ENCODE measurements around the gene MS4A3.

The MS4A3 gene

DNA sequence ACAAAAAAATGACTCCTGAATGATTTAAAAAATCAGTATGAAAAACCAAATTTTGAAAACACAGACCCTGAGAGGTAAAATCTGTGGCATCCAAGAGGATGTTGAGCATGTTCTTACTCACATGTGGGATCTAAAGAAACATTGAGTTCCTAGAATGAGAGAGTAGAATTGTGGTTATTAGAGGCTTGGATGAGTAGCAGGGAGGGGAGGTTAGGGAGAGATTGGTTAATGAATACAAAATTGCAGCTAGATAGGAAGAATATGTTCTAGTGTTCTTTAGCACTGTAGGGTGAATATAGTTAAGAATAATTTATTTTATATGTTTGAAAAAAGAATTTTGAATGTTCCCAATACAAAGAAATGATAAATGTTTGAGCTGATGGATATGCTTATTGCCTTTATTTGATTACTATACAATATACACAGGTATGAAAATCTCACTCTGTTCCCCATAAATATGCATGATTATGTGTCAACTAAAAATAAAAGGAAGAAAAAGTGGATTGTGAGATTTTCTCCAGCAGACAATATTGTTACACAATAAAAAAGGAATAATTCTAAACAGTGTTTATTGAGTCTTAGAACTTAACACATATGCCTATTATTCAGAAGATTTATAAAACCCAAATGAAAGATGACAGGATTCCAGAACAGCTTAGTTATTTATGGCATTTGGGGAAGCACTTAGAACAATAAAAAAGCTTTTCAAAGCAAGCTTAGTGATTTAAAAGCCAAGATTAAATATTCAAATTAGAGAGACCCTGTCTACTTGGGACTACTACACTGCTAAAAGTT is 60.7 kb downstream of the MS4A3 start:
- Mint-ChIP-seq H3K27me3 (peaks cover 3% of the 10 kb centered on the region), H3K4me3 (no peak overlapping the region), H3K27ac (no peak overlapping the region), H3K4me1 (no peaks in the 10 kb centered on the region), H3K36me3 (no peaks in the 10 kb centered on the region), H3K9me3 (no peaks in the 10 kb centered on the region)
- no peak for DNase-seq
- CTCF ChIA-PET, result no interaction called here

DNA sequence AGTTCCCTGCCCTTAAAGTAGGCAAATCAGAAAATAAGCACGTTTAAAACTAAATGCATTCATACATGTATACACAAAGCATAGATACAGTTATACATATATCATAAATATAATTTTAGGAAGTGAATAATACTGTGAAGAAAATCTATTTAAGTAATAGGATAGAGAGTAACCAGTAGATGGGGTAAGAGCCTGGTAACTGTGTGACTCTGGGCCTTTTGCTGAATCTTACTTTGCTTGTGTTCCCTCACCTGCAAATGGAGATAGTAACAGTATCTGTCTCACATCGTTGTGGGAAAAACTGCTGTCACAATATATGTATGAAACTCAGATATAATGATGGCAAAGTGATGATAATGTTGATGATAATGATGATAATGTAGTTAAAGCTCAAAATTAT is 61.9 kb downstream of the MS4A3 start:
- CTCF ChIA-PET, result no interaction called here

DNA sequence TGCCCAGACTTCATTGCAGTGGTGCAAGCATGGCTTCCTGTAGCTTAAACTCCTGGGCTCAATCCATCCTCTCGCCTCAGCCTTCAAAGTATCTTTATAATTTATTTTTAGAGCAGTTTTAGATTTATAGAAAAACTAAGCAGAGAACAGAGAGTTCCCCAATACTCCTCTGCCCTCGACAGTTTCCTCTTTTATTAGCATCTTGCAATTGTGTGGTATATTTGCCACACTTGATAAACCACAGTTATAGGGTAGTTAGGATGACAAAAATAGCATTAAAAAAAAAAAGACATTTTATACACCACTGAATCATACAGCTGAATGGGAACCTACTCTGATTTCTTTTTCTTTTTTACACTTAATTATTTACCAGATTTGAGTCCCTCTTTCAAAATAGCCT is 63.2 kb downstream of the MS4A3 start:
- Mint-ChIP-seq H3K27me3 (no peaks in the 10 kb centered on the region), H3K27ac (no peak overlapping the region), H3K36me3 (no peaks in the 10 kb centered on the region), H3K4me3 (no peak overlapping the region), H3K4me1 (no peaks in the 10 kb centered on the region), H3K9me3 (no peaks in the 10 kb centered on the region)
- CTCF ChIA-PET, result no interaction called here
- no peak for DNase-seq

More for the DNA sequence above, 61.9 kb downstream of the MS4A3 start:
- H3K27ac Mint-ChIP-seq, result no peak overlapping the region
- H3K36me3 Mint-ChIP-seq, result no peaks in the 10 kb centered on the region
- DNase-seq, result no peak
- no peaks in the 10 kb centered on the region for H3K4me1 Mint-ChIP-seq
- no peak overlapping the region for H3K4me3 Mint-ChIP-seq
- no peaks in the 10 kb centered on the region for H3K9me3 Mint-ChIP-seq
- peaks cover 2% of the 10 kb centered on the region for H3K27me3 Mint-ChIP-seq
